Keratinocyte (primary cell): Measurements from ENCODE around the gene CTDSPL. TPM values are rescaled to one million over a fixed set of nuclear protein-coding genes. Genes with fewer than 3 reads are reported as not detected.

Experiments used
- DNase-seq: peaks from one replicate; pipeline ENCODE4 v3.0.0-alpha.2; 2011; ENCODE audit warnings: low read depth, missing footprints, low spot score
- FAIRE-seq: peaks from 2 replicates; lab custom pipeline; 2011; peaks lifted over from hg19 to GRCh38; lab: Jason Lieb, UNC
- H2AFZ ChIP-seq: 2 replicates; pipeline ENCODE4 v1.6.0; 2012; ENCODE audit warnings: low read length, control low read depth, inconsistent platforms; ENCODE audit not compliant: control insufficient read depth
- H3K27ac ChIP-seq: 2 replicates; pipeline ENCODE4 v1.5.1; 2011; ENCODE audit warnings: low read length; ENCODE audit not compliant: control insufficient read depth, insufficient read depth
- H3K27me3 ChIP-seq: 3 replicates; pipeline ENCODE4 v1.6.0; 2011; ENCODE audit warnings: low read length; ENCODE audit not compliant: control insufficient read depth, insufficient read depth; ENCODE audit errors: extremely low read depth
- H3K36me3 ChIP-seq, 2 experiments: 2 replicates in 1 of 2; 3 replicates in 1 of 2; pipeline ENCODE4 v1.5.1; 2011; ENCODE audit warnings: low read length in 2 of 2, mild to moderate bottlenecking in 1 of 2; ENCODE audit not compliant: control insufficient read depth in 2 of 2, insufficient read depth in 2 of 2; ENCODE audit errors: extremely low read depth in 1 of 2
- H3K4me1 ChIP-seq: 3 replicates; pipeline ENCODE4 v1.5.1; 2011; ENCODE audit warnings: low read length; ENCODE audit not compliant: control insufficient read depth, insufficient read depth; ENCODE audit errors: extremely low read depth
- H3K4me2 ChIP-seq: 3 replicates; pipeline ENCODE4 v1.6.0; 2011; ENCODE audit warnings: low read depth, low read length; ENCODE audit not compliant: control insufficient read depth, insufficient read depth; ENCODE audit errors: extremely low read depth
- H3K4me3 ChIP-seq, 3 experiments: fragments of 200-600 bp in 1 of 3; sonication (generic) in 1 of 3; 2 replicates in 2 of 3; 3 replicates in 1 of 3; pipeline ENCODE4 v1.5.1; 2011 to 2016; ENCODE audit warnings: low read length in 3 of 3, mild to moderate bottlenecking in 3 of 3, control low read depth in 2 of 3, inconsistent platforms in 1 of 3, low read depth in 1 of 3, mixed read lengths in 1 of 3, mixed run types in 1 of 3, moderate library complexity in 1 of 3; ENCODE audit not compliant: control insufficient read depth in 2 of 3, insufficient read depth in 2 of 3; ENCODE audit errors: extremely low read depth in 1 of 3
- H3K79me2 ChIP-seq: 2 replicates; pipeline ENCODE4 v1.6.0; 2012; ENCODE audit warnings: low read length; ENCODE audit not compliant: control insufficient read depth, insufficient read depth
- H3K9ac ChIP-seq: 3 replicates; pipeline ENCODE4 v1.6.0; 2011; ENCODE audit warnings: low read length; ENCODE audit not compliant: control insufficient read depth, insufficient read depth; ENCODE audit errors: extremely low read depth
- H3K9me1 ChIP-seq: 3 replicates; pipeline ENCODE4 v1.6.0; 2011; ENCODE audit warnings: low read length; ENCODE audit not compliant: control insufficient read depth, insufficient read depth; ENCODE audit errors: extremely low read depth
- H3K9me3 ChIP-seq: 2 replicates; pipeline ENCODE4 v1.5.1; 2012; ENCODE audit warnings: low read depth, low read length; ENCODE audit not compliant: control insufficient read depth
- H4K20me1 ChIP-seq: 3 replicates; pipeline ENCODE4 v1.6.0; 2011; ENCODE audit warnings: low read length; ENCODE audit not compliant: control insufficient read depth, insufficient read depth; ENCODE audit errors: extremely low read depth
- EZH2 ChIP-seq: IDR thresholded peaks from one replicate; pipeline ENCODE4 v1.6.1; 2012; ENCODE audit warnings: inconsistent platforms, mild to moderate bottlenecking, low read length, moderate library complexity
- dilution Hi-C: fragments of 300-500 bp; cut with MboI; formaldehyde crosslinking; loops from one replicate; pipeline ENCODE4 v1.7.0; 2020; ENCODE audit warnings: low sequenced_read_pairs; ENCODE audit not compliant: extremely low pct_ligation_motif_present
- polyA plus RNA-seq, 5 experiments: library from polyadenylated mRNA; depleted of rRNA in 3 of 5; stranded (reverse) in 3 of 5; stranded (forward) in 1 of 5; unstranded in 1 of 5; fragments of >200 nt; gene quantifications; 1 replicate in 1 of 5; 2 replicates in 3 of 5; 3 replicates in 1 of 5; pipeline versions ENCODE4 v1.2.1 to v1.2.3, GENCODE V29; 2011 to 2012; ENCODE audit warnings: missing spikeins in 2 of 5, low read depth in 1 of 5, low replicate concordance in 1 of 5
- TF ChIP-seq, protein P1 (sequence below), 3 experiments: IDR thresholded peaks in 1 of 3; conservative IDR thresholded peaks in 1 of 3; optimal IDR thresholded peaks in 1 of 3; 2 replicates in 2 of 3; 3 replicates in 1 of 3; pipeline versions ENCODE3 to v1.5.1; 2011; ENCODE audit warnings: low read length in 3 of 3, mild to moderate bottlenecking in 3 of 3, moderate library complexity in 2 of 3, control low read depth in 1 of 3, inconsistent platforms in 1 of 3; ENCODE audit not compliant: insufficient read depth in 2 of 3; ENCODE audit errors: extremely low read depth in 1 of 3

Gene CTDSPL
- polyA plus RNA-seq, 1 donor (not counting 4 experiments of a cell fraction or from before 2014, with no cell fraction given): 83.2 TPM

DNA sequence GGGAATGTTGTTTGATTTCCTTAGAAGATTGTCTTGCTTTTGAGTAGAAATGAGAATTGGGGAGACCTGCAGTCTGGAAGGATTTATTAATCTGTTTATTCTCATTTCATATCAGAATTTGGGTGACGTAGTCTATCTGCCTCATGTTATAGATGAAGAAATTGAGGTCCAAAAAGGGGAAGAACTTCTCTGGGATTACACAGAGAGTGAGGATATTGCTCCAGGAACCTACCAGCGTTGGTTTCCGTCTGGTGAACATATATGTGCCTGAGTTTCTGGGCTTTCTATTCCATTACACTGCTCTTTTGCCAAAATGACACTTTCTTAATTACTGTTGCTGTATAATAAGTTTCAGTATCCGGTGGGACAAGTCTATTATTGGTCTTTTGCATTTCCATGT is 51.8 kb downstream of the CTDSPL start:
- DNase-seq: no peak
- H3K36me3 ChIP-seq: peaks cover 2 to 10% of the 10 kb centered on the region in 2 experiments
- H3K4me1 ChIP-seq: peaks cover 14% of the 10 kb centered on the region
- TF ChIP-seq EZH2: no peak
- TF ChIP-seq, protein P1, sequence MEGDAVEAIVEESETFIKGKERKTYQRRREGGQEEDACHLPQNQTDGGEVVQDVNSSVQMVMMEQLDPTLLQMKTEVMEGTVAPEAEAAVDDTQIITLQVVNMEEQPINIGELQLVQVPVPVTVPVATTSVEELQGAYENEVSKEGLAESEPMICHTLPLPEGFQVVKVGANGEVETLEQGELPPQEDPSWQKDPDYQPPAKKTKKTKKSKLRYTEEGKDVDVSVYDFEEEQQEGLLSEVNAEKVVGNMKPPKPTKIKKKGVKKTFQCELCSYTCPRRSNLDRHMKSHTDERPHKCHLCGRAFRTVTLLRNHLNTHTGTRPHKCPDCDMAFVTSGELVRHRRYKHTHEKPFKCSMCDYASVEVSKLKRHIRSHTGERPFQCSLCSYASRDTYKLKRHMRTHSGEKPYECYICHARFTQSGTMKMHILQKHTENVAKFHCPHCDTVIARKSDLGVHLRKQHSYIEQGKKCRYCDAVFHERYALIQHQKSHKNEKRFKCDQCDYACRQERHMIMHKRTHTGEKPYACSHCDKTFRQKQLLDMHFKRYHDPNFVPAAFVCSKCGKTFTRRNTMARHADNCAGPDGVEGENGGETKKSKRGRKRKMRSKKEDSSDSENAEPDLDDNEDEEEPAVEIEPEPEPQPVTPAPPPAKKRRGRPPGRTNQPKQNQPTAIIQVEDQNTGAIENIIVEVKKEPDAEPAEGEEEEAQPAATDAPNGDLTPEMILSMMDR (optimal IDR thresholded peaks at IDR 0.05 in 1 of 3, IDR thresholded peaks at IDR 0.05 in 1 of 3, conservative IDR thresholded peaks at IDR 0.05 in 1 of 3; ENCODE audit: extremely low read depth in 1 of 3, insufficient read depth in 2 of 3, low read length in 3 of 3): no peak
- H3K4me2 ChIP-seq: no peak overlapping the region
- H2AFZ ChIP-seq: no peak overlapping the region
- H4K20me1 ChIP-seq: peaks cover 3% of the 10 kb centered on the region
- no peaks in the 10 kb centered on the region for H3K9me3 ChIP-seq
- H3K27me3 ChIP-seq: no peaks in the 10 kb centered on the region
- peaks cover 51% of the 10 kb centered on the region for H3K79me2 ChIP-seq
- FAIRE-seq: no peak
- dilution Hi-C loops: no loop called here
- H3K9ac ChIP-seq: no peak overlapping the region
- no peak overlapping the region for H3K27ac ChIP-seq
- no peak overlapping the region for H3K4me3 ChIP-seq
- H3K9me1 ChIP-seq: no peaks in the 10 kb centered on the region

DNA sequence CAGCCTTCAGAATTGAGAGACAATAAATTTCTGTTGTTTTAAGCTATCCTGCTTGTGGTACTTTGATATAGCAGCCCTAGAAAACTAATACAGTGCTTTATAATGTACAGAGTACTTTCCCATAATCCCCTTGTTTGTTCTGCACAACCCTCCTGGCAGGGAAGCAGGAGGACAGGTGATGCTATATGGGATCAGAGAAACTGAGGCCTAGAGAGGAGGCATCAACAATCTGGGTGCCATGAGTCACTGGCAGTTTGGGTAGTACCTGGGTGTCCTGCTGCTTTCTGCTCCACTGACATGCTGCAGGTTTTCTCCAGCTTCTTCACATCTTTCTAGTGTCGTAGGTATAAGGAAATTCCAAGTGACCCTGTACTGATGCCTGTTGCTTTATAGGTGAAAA is 55.0 kb downstream of the CTDSPL start:
- H3K4me3 ChIP-seq: no peak overlapping the region
- peaks cover 46% of the 10 kb centered on the region for H3K79me2 ChIP-seq
- dilution Hi-C loops: no loop called here

More for the DNA sequence above, 55.0 kb downstream of the CTDSPL start:
- no peak overlapping the region for H3K4me2 ChIP-seq
- H3K9me3 ChIP-seq: no peaks in the 10 kb centered on the region
- TF ChIP-seq EZH2: no peak
- TF ChIP-seq, protein P1 (optimal IDR thresholded peaks at IDR 0.05 in 1 of 3, IDR thresholded peaks at IDR 0.05 in 1 of 3, conservative IDR thresholded peaks at IDR 0.05 in 1 of 3; ENCODE audit: extremely low read depth in 1 of 3, insufficient read depth in 2 of 3, low read length in 3 of 3): no peak
- H3K9ac ChIP-seq: no peak overlapping the region
- no peaks in the 10 kb centered on the region for H3K27me3 ChIP-seq
- peaks cover 3% of the 10 kb centered on the region for H4K20me1 ChIP-seq
- H3K36me3 ChIP-seq: peaks cover 2 to 4% of the 10 kb centered on the region in 2 experiments
- H3K4me1 ChIP-seq: peaks cover 8% of the 10 kb centered on the region
- no peaks in the 10 kb centered on the region for H3K9me1 ChIP-seq
- peak; percentile 20 for FAIRE-seq
- no peak overlapping the region for H3K27ac ChIP-seq
- no peak for DNase-seq
- no peak overlapping the region for H2AFZ ChIP-seq
